ENCODE results near the gene LHPP. TPM values are rescaled to one million over a fixed set of nuclear protein-coding genes. Genes with fewer than 3 reads are reported as not detected.

The LHPP gene
- total and polyA plus RNA-seq, 10 of the 15 experiments (the other 5 are each of a cell fraction or from before 2014, with no cell fraction given) = 0.79 to 9.8 (median 6.7) TPM

GRCh38 chr10:124557648-124558338 lies 96.2 kb downstream of the LHPP start (continued):
- TF ChIP-seq POU2F2 (IDR thresholded peaks at IDR 0.05; ENCODE audit: borderline replicate concordance, low read depth, low read length) (no peak), E2F8 (IDR thresholded peaks at IDR 0.05; ENCODE audit: low read depth, partially characterized antibody) (no peak), ZBED1 (IDR thresholded peaks at IDR 0.05; ENCODE audit: borderline replicate concordance) (no peak), CHD1 (IDR thresholded peaks at IDR 0.05; ENCODE audit: low read depth, low read length) (no peak), CTCF (IDR thresholded peaks at IDR 0.05 in 2 of 3, conservative IDR thresholded peaks at IDR 0.05 in 1 of 3; ENCODE audit: control insufficient read depth in 2 of 3, extremely low read depth in 1 of 3, insufficient read depth in 1 of 3, low read depth in 3 of 3, low read length in 3 of 3) (no peak), ZNF24 (IDR thresholded peaks at IDR 0.05) (no peak), USF2 (IDR thresholded peaks at IDR 0.05; ENCODE audit: borderline replicate concordance, low read depth, low read length) (no peak)
